Uterus (tissue), 2 donors: ENCODE results near the gene COA1.

Experiments used
- POLR2A ChIP-seq, 2 donors: fragments of 450-650 bp; IDR thresholded peaks; one replicate each; pipeline ENCODE4 v1.6.1; 2016; ENCODE audit warnings: antibody characterized with exemption in 2 of 2, mild to moderate bottlenecking in 1 of 2, moderate library complexity in 1 of 2
- TF ChIP-seq, protein P1 (sequence below), 4 experiments: fragments of 200-600 bp in 2 of 4; fragments of 450-650 bp in 2 of 4; sonication (generic) in 2 of 4; IDR thresholded peaks; one replicate each; pipeline ENCODE4 v1.5.1; 2016 to 2019; ENCODE audit warnings: antibody characterized with exemption in 4 of 4, mild to moderate bottlenecking in 2 of 4, moderate library complexity in 1 of 4

DNA sequence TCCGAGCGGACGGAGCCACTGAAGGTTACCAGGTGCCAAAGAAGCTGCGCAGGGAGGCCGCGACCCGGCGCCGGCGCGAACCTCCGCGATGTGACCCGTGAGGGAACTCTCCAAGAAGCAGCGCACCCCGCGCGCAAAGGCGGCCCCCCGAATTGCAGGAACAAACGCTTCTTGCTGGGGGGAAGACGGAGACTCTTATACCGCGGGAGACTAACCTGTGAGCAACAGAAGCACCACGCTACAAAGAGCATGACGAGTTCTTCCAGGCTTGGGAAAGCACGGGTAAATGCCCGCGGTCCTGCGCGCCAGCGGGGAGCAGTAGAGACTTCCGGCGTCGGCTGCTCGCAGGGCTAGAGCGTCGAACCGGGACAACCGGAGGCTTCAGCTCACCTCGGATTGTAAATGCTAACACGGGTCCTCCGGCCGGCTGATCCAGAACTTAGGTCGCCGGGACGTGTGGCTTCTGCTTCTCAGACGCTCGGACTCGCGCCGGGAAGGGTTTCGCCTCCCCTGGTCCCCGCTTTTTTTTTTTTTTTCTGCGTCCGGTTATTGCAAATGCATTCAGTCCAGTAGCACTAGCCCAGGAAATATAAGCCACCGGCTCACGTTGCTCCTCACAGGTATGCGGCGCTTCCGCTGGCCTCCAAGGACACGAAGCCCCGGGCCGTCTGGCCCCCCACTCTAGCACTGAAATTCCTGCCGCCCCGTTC, at the start of gene COA1:
- TF ChIP-seq POLR2A (IDR thresholded peaks at IDR 0.05): peak in 1 of 2 donors; percentile 33
- TF ChIP-seq, protein P1, sequence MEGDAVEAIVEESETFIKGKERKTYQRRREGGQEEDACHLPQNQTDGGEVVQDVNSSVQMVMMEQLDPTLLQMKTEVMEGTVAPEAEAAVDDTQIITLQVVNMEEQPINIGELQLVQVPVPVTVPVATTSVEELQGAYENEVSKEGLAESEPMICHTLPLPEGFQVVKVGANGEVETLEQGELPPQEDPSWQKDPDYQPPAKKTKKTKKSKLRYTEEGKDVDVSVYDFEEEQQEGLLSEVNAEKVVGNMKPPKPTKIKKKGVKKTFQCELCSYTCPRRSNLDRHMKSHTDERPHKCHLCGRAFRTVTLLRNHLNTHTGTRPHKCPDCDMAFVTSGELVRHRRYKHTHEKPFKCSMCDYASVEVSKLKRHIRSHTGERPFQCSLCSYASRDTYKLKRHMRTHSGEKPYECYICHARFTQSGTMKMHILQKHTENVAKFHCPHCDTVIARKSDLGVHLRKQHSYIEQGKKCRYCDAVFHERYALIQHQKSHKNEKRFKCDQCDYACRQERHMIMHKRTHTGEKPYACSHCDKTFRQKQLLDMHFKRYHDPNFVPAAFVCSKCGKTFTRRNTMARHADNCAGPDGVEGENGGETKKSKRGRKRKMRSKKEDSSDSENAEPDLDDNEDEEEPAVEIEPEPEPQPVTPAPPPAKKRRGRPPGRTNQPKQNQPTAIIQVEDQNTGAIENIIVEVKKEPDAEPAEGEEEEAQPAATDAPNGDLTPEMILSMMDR (IDR thresholded peaks at IDR 0.05): peak in 2 of 4 experiments; percentile 17 to 23
